ENCODE data around the gene PRORP.

DNA sequence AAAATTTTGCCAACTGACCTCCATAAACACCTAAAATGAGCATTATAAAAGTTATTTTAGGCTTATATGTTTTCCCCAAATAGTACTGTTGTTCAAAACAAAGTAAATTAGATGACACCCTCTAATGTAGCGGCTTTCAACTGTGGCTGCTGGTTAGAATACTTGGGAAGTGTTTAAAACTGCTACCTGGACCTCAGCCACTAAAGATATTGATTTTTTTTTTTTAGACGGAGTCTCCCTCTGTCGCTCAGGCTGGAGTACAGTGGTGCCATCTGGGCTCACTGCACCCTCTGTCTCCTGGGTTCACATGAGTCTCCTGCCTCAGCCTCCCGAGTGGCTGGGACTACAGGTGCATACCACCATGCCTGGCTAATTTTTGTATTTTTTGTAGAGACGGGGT lies 16.2 kb downstream of the PRORP start:
- TF ChIP-seq TBP (CRISPR knock-in tag; IDR thresholded peaks at IDR 0.05) (no peak), ZNF547 (CRISPR knock-in tag; IDR thresholded peaks at IDR 0.05) (no peak), PAX8 (CRISPR knock-in tag; IDR thresholded peaks at IDR 0.05; ENCODE audit: borderline replicate concordance) (no peak), HNF4A (CRISPR knock-in tag; IDR thresholded peaks at IDR 0.05) (no peak), POLR2A (IDR thresholded peaks at IDR 0.05; ENCODE audit: insufficient read depth in 1 of 2, low read depth in 2 of 2, low read length in 2 of 2) (no peak), GTF2F1 (IDR thresholded peaks at IDR 0.05; ENCODE audit: low read length) (no peak)
- TF ChIP-seq, protein P1, sequence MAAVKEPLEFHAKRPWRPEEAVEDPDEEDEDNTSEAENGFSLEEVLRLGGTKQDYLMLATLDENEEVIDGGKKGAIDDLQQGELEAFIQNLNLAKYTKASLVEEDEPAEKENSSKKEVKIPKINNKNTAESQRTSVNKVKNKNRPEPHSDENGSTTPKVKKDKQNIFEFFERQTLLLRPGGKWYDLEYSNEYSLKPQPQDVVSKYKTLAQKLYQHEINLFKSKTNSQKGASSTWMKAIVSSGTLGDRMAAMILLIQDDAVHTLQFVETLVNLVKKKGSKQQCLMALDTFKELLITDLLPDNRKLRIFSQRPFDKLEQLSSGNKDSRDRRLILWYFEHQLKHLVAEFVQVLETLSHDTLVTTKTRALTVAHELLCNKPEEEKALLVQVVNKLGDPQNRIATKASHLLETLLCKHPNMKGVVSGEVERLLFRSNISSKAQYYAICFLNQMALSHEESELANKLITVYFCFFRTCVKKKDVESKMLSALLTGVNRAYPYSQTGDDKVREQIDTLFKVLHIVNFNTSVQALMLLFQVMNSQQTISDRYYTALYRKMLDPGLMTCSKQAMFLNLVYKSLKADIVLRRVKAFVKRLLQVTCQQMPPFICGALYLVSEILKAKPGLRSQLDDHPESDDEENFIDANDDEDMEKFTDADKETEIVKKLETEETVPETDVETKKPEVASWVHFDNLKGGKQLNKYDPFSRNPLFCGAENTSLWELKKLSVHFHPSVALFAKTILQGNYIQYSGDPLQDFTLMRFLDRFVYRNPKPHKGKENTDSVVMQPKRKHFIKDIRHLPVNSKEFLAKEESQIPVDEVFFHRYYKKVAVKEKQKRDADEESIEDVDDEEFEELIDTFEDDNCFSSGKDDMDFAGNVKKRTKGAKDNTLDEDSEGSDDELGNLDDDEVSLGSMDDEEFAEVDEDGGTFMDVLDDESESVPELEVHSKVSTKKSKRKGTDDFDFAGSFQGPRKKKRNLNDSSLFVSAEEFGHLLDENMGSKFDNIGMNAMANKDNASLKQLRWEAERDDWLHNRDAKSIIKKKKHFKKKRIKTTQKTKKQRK (IDR thresholded peaks at IDR 0.05; ENCODE audit: low read length), result no peak
- TF ChIP-seq, protein P2, sequence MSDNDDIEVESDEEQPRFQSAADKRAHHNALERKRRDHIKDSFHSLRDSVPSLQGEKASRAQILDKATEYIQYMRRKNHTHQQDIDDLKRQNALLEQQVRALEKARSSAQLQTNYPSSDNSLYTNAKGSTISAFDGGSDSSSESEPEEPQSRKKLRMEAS (IDR thresholded peaks at IDR 0.05), result no peak
- TF ChIP-seq, protein P3, sequence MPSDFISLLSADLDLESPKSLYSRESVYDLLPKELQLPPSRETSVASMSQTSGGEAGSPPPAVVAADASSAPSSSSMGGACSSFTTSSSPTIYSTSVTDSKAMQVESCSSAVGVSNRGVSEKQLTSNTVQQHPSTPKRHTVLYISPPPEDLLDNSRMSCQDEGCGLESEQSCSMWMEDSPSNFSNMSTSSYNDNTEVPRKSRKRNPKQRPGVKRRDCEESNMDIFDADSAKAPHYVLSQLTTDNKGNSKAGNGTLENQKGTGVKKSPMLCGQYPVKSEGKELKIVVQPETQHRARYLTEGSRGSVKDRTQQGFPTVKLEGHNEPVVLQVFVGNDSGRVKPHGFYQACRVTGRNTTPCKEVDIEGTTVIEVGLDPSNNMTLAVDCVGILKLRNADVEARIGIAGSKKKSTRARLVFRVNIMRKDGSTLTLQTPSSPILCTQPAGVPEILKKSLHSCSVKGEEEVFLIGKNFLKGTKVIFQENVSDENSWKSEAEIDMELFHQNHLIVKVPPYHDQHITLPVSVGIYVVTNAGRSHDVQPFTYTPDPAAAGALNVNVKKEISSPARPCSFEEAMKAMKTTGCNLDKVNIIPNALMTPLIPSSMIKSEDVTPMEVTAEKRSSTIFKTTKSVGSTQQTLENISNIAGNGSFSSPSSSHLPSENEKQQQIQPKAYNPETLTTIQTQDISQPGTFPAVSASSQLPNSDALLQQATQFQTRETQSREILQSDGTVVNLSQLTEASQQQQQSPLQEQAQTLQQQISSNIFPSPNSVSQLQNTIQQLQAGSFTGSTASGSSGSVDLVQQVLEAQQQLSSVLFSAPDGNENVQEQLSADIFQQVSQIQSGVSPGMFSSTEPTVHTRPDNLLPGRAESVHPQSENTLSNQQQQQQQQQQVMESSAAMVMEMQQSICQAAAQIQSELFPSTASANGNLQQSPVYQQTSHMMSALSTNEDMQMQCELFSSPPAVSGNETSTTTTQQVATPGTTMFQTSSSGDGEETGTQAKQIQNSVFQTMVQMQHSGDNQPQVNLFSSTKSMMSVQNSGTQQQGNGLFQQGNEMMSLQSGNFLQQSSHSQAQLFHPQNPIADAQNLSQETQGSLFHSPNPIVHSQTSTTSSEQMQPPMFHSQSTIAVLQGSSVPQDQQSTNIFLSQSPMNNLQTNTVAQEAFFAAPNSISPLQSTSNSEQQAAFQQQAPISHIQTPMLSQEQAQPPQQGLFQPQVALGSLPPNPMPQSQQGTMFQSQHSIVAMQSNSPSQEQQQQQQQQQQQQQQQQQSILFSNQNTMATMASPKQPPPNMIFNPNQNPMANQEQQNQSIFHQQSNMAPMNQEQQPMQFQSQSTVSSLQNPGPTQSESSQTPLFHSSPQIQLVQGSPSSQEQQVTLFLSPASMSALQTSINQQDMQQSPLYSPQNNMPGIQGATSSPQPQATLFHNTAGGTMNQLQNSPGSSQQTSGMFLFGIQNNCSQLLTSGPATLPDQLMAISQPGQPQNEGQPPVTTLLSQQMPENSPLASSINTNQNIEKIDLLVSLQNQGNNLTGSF (CRISPR knock-in tag; IDR thresholded peaks at IDR 0.05), result no peak

Measured in HepG2 (cell line).